IMR-90 (cell line): ENCODE measurements around the gene MOB3A. TPM values are rescaled to one million over a fixed set of nuclear protein-coding genes. Genes with fewer than 3 reads are reported as not detected.

Experiments used
- ATAC-seq: fragments of 200-7000 bp; cut with Tn5 transposase; 2 replicates; pipeline ENCODE4 v1.9.1; 2020; ENCODE audit warnings: low read depth, mild to moderate bottlenecking, moderate library complexity
- BruUV-seq: library from RNA; stranded (reverse); fragments of 400-500 nt; replicated peaks from 2 replicates; lab custom pipeline; 2021; lab: Mats Ljungman, UMichigan
- CTCF ChIA-PET: fragments of 300-600 bp; formaldehyde crosslinking; extraction: SDS; loops from one replicate; lab custom pipeline; 2021; ENCODE audit warnings: antibody characterized with exemption; lab: Yijun Ruan, JAX
- POLR2A ChIA-PET: fragments of 300-600 bp; sonication (Branson Sonifier 250); formaldehyde crosslinking; loops from one replicate; lab custom pipeline; 2022; ENCODE audit warnings: antibody characterized with exemption; ENCODE audit not compliant: unreplicated experiment; lab: Charles Lee
- DNase-seq: peaks from one replicate; pipeline ENCODE4 v3.0.0; 2013
- H2AFZ ChIP-seq: replicated peaks from 2 replicates; pipeline ENCODE3; 2013; ENCODE audit warnings: low read length, mild to moderate bottlenecking; ENCODE audit not compliant: poor library complexity
- H2AK5ac ChIP-seq: 2 replicates; pipeline ENCODE4 v1.6.1; 2013; ENCODE audit warnings: low read depth, low read length, inconsistent platforms
- H2AK9ac ChIP-seq: replicated peaks from 2 replicates; pipeline ENCODE3; 2013; ENCODE audit warnings: mild to moderate bottlenecking, low read depth, low read length, moderate library complexity; ENCODE audit not compliant: poor library complexity
- H2BK120ac ChIP-seq: 2 replicates; pipeline ENCODE4 v1.6.1; 2013; ENCODE audit warnings: low read depth, low read length, inconsistent platforms
- H2BK15ac ChIP-seq: 3 replicates; pipeline ENCODE4 v1.6.1; 2013; ENCODE audit warnings: low read depth, low read length, inconsistent platforms
- H2BK20ac ChIP-seq: 2 replicates; pipeline ENCODE4 v1.6.1; 2013; ENCODE audit warnings: low read depth, mild to moderate bottlenecking, inconsistent platforms, low read length, moderate library complexity
- H2BK5ac ChIP-seq: 2 replicates; pipeline ENCODE4 v1.6.1; 2013; ENCODE audit warnings: mild to moderate bottlenecking, low read depth, low read length, inconsistent platforms; ENCODE audit not compliant: poor library complexity, severe bottlenecking
- H3K14ac ChIP-seq: replicated peaks from 2 replicates; pipeline ENCODE4 v1.6.1; 2013; ENCODE audit warnings: low read depth, low read length, inconsistent platforms
- H3K18ac ChIP-seq: 2 replicates; pipeline ENCODE4 v1.6.1; 2013; ENCODE audit warnings: low read depth, low read length, control low read depth
- H3K23ac ChIP-seq: 2 replicates; pipeline ENCODE4 v1.6.1; 2013; ENCODE audit warnings: low read depth, low read length, inconsistent platforms
- H3K27ac ChIP-seq: 2 replicates; pipeline ENCODE4 v1.5.1; 2013; ENCODE audit warnings: mild to moderate bottlenecking, control low read depth, low read length; ENCODE audit not compliant: insufficient read depth
- H3K27me3 ChIP-seq: 2 replicates; pipeline ENCODE4 v1.6.1; 2013; ENCODE audit warnings: low read length; ENCODE audit not compliant: control insufficient read depth, insufficient read depth
- H3K36me3 ChIP-seq: 2 replicates; pipeline ENCODE4 v1.6.1; 2013; ENCODE audit warnings: low read length, mixed read lengths; ENCODE audit not compliant: control insufficient read depth, insufficient read depth
- H3K4ac ChIP-seq: 2 replicates; pipeline ENCODE4 v1.6.1; 2013; ENCODE audit warnings: low read depth, low read length, inconsistent platforms
- H3K4me1 ChIP-seq: 2 replicates; pipeline ENCODE4 v1.6.1; 2013; ENCODE audit warnings: low read length, mixed read lengths; ENCODE audit not compliant: control insufficient read depth, insufficient read depth
- H3K4me2 ChIP-seq: 2 replicates; pipeline ENCODE4 v1.6.1; 2013; ENCODE audit warnings: low read depth, mild to moderate bottlenecking, control low read depth, low read length, moderate library complexity
- H3K4me3 ChIP-seq: 2 replicates; pipeline ENCODE4 v1.5.1; 2013; ENCODE audit warnings: low read depth, mild to moderate bottlenecking, control low read depth, low read length, moderate library complexity; ENCODE audit not compliant: insufficient read depth
- H3K56ac ChIP-seq: 2 replicates; pipeline ENCODE4 v1.6.1; 2013; ENCODE audit warnings: low read length, inconsistent platforms; ENCODE audit not compliant: insufficient read depth; ENCODE audit errors: extremely low read depth
- H3K79me1 ChIP-seq, 2 experiments: 2 replicates each; pipeline ENCODE4 v1.6.1; 2013; ENCODE audit warnings: low read length in 2 of 2, inconsistent platforms in 1 of 2, low read depth in 1 of 2
- H3K9ac ChIP-seq: 2 replicates; pipeline ENCODE4 v1.6.1; 2013; ENCODE audit warnings: low read depth, low read length, control low read depth
- H3K9me1 ChIP-seq: 2 replicates; pipeline ENCODE4 v1.6.1; 2013; ENCODE audit warnings: low read length, inconsistent platforms; ENCODE audit not compliant: insufficient read depth
- H3K9me3 ChIP-seq: 2 replicates; pipeline ENCODE4 v1.6.1; 2013; ENCODE audit warnings: low read length; ENCODE audit not compliant: control insufficient read depth, insufficient read depth
- H4K20me1 ChIP-seq: 2 replicates; pipeline ENCODE4 v1.6.1; 2013; ENCODE audit warnings: low read length, inconsistent platforms; ENCODE audit not compliant: insufficient read depth
- H4K5ac ChIP-seq: 2 replicates; pipeline ENCODE4 v1.6.1; 2013; ENCODE audit warnings: mild to moderate bottlenecking, low read depth, low read length, control low read depth
- H4K8ac ChIP-seq, 2 experiments: 2 replicates each; pipeline ENCODE4 v1.6.1; 2013; ENCODE audit warnings: low read depth in 2 of 2, low read length in 2 of 2, control low read depth in 1 of 2, inconsistent platforms in 1 of 2
- H4K91ac ChIP-seq: 2 replicates; pipeline ENCODE4 v1.6.1; 2013; ENCODE audit warnings: low read depth, low read length, inconsistent platforms; ENCODE audit not compliant: insufficient read depth
- CEBPB ChIP-seq: IDR thresholded peaks from 2 replicates; pipeline ENCODE4 v1.6.1; 2012; ENCODE audit warnings: low read depth, low read length, improper control_type of control experiment
- RFX5 ChIP-seq: IDR thresholded peaks from 2 replicates; pipeline ENCODE4 v1.8.0; 2012; ENCODE audit warnings: low read depth, mild to moderate bottlenecking, low read length, moderate library complexity
- WGBS, 2 experiments: methylation state at CpG; one replicate each; pipeline versions ENCODE4 v1.1.5 to v1.1.7; 2013; ENCODE audit warnings: missing lambda C conversion rate in 2 of 2; ENCODE audit not compliant: insufficient read length in 1 of 2; ENCODE audit errors: extremely low coverage in 2 of 2; 5-methylcytosine and 5-hydroxymethylcytosine counted together
- dilution Hi-C: fragments of 300-500 bp; cut with HindIII; formaldehyde crosslinking; loops from one replicate; pipeline ENCODE4 v1.14.3; 2018; ENCODE audit warnings: low sequenced_read_pairs; ENCODE audit not compliant: unreplicated experiment
- in situ Hi-C: fragments of 300-500 bp; cut with MboI; formaldehyde crosslinking; loops from 3 replicates; pipeline ENCODE4 v1.14.3; 2019; ENCODE audit warnings: low sequenced_read_pairs, inconsistent platforms, mixed read lengths
- intact Hi-C: fragments of 100-400 bp; cut with micrococcal nuclease; formaldehyde crosslinking; loops from 2 replicates; pipeline ENCODE4 v1.10.0; 2022
- polyA plus RNA-seq, 3 experiments: library from polyadenylated mRNA; depleted of rRNA; stranded (reverse); fragments of >200 nt; gene quantifications; 2 replicates each; pipeline ENCODE4 v1.2.3, GENCODE V29; 2012; ENCODE audit warnings: low replicate concordance in 1 of 3
- total RNA-seq: library from RNA; depleted of rRNA; stranded (reverse); fragments of >200 nt; gene quantifications from 2 replicates; pipeline ENCODE4 v1.2.3, GENCODE V29; 2012

Gene MOB3A
- total and polyA plus RNA-seq, 2 of the 4 experiments (the other 2 are of a cell fraction), result 9.3 to 26.5 TPM

DNA sequence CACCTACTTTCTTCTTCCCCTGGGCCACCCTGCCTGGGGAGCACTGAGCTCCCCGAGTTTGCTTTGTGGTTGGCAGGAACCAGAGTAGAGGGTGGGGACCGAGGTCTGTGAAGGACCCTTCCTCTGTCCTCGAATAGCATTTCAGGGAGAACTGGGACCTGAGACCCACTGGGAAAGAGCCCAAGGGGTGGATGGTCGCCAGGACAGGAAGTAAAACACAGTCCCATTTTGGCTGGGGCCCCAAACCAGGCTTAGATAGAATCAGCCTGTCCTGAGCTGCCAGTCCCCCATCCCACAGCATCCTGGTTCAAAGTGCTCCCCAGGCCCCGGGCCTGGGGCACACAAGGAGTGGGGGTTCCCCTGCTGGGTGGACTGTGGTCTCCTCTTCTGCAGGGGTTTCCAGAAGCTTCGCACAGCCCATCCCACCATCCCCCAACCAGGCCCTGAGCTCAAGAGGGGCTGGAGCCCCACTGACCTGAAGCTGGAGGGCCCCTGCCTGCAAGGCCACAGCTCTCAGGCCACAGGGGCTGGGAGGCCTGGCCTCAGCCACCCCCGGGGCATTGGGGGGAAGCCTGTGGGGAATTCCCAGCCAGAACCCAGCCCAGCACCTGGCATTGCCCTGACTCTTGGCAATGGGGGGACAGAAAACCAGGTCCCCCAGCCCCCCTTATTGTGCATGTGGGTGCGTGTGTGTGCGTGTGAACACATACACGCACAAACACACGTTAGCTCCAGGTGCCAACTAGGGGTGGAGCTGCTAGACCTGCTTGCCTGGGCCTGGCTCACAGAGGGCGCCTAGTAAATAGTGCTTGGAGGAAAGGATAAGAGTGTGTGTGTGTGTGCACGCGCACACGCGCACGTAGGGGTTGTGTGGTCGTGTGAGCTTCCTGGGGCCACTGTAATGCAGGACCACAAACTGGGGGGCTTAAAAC, 44.1 kb downstream of the MOB3A start:
- Histone ChIP-seq H3K14ac (peak overlapping the region; percentile 46), H3K9me3 (no peaks in the 10 kb centered on the region), H3K4me2 (no peak overlapping the region), H2BK20ac (no peak overlapping the region), H3K23ac (0 out of 2 replicates have a peak overlapping the region, but pooled peaks have one; percentile 15), H4K8ac (peak overlapping the region; percentile 93 to 97), H2BK5ac (no peak overlapping the region), H2BK15ac (no peak overlapping the region), H4K91ac (peak overlapping the region; percentile 72), H3K4me3 (no peak overlapping the region), H3K4ac (peak overlapping the region; percentile 64), H3K27ac (peak overlapping the region; percentile 85; the same call in 1 of the 2 replicates), H2AFZ (peak overlapping the region; percentile 90), H3K56ac (no peak overlapping the region), H3K27me3 (no peaks in the 10 kb centered on the region), H2AK5ac (peak overlapping the region; percentile 83), H3K9ac (no peak overlapping the region), H3K4me1 (peaks cover 33% of the 10 kb centered on the region), H4K20me1 (peaks cover 35% of the 10 kb centered on the region), H2AK9ac (peak overlapping the region; percentile 89), H3K9me1 (peaks cover 12% of the 10 kb centered on the region), H3K18ac (no peak overlapping the region; the same call in 1 of the 2 replicates), H4K5ac (peak overlapping the region; percentile 92), H2BK120ac (peak overlapping the region; percentile 1; the same call in 1 of the 2 replicates), H3K79me1 (peaks cover 5 to 48% of the 10 kb centered on the region in 2 experiments; a peak in 3 of 4 replicates), H3K36me3 (peaks cover 6% of the 10 kb centered on the region; the same call in 1 of the 2 replicates)
- dilution Hi-C loops, result no loop called here
- BruUV-seq, result no TSS peak
- in situ Hi-C loops, result no loop called here
- intact Hi-C loops, result no loop called here
- ATAC-seq, result no peak
- POLR2A ChIA-PET, result no interaction called here
- CTCF ChIA-PET, result no interaction called here
- no peak for DNase-seq
- no CpG with 5 or more reads among the region's 18 CpGs for WGBS, 2 experiments
- TF ChIP-seq RFX5, result no peak
- TF ChIP-seq CEBPB, result no peak
